Esophagus muscularis mucosa (tissue), 4 donors: ENCODE results near the gene PIK3CD.

Experiments
- EP300 ChIP-seq: sonication (generic); formaldehyde crosslinking; IDR thresholded peaks from one replicate; pipeline ENCODE4 v1.6.1; 2017; ENCODE audit warnings: antibody characterized with exemption
- POLR2A ChIP-seq: fragments of 450-650 bp; IDR thresholded peaks from one replicate; pipeline ENCODE4 v1.6.1; 2017; ENCODE audit warnings: antibody characterized with exemption, moderate library complexity, mild to moderate bottlenecking, low read depth
- POLR2AphosphoS5 ChIP-seq, 2 donors: sonication (generic); formaldehyde crosslinking; IDR thresholded peaks; one replicate each; pipeline ENCODE4 v1.6.1; 2017; ENCODE audit warnings: antibody characterized with exemption in 2 of 2
- TF ChIP-seq, protein P1 (sequence below), 3 experiments: fragments of 200-600 bp in 2 of 3; fragments of 450-650 bp in 1 of 3; sonication (generic) in 2 of 3; IDR thresholded peaks; one replicate each; pipeline ENCODE4 v1.5.1; 2017 to 2019; ENCODE audit warnings: antibody characterized with exemption in 3 of 3, mild to moderate bottlenecking in 2 of 3, moderate library complexity in 1 of 3

DNA sequence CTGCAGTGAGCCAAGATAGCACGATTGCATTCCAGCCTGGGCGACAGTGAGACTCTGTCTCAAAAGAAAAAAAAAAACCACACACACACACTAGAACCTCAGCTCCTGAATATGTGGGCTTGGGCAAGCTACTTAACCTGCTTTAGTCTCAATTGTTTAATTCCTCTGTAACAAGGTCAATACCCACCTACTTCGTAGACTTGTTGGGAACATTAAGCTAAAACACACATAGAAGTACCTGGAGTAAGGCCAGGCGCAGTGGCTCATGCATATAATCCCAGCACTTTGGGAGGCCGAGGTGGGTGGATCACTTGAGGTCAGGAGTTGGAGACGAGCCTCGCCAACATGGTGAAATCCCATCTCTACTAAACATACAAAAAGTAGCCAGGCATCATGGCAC is 95.1 kb downstream of the PIK3CD start:
- TF ChIP-seq, protein P1, sequence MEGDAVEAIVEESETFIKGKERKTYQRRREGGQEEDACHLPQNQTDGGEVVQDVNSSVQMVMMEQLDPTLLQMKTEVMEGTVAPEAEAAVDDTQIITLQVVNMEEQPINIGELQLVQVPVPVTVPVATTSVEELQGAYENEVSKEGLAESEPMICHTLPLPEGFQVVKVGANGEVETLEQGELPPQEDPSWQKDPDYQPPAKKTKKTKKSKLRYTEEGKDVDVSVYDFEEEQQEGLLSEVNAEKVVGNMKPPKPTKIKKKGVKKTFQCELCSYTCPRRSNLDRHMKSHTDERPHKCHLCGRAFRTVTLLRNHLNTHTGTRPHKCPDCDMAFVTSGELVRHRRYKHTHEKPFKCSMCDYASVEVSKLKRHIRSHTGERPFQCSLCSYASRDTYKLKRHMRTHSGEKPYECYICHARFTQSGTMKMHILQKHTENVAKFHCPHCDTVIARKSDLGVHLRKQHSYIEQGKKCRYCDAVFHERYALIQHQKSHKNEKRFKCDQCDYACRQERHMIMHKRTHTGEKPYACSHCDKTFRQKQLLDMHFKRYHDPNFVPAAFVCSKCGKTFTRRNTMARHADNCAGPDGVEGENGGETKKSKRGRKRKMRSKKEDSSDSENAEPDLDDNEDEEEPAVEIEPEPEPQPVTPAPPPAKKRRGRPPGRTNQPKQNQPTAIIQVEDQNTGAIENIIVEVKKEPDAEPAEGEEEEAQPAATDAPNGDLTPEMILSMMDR (IDR thresholded peaks at IDR 0.05) = no peak
- TF ChIP-seq POLR2A = no peak
- TF ChIP-seq EP300 = no peak
- no peak for TF ChIP-seq POLR2AphosphoS5 (IDR thresholded peaks at IDR 0.05)
